ENCODE results near the gene RNF169. TPM values are rescaled to one million over a fixed set of nuclear protein-coding genes. Genes with fewer than 3 reads are reported as not detected.

The RNF169 gene
- total and polyA plus RNA-seq, 2 of the 8 experiments (the other 6 are each of a cell fraction or from before 2014, with no cell fraction given) = 3.6 to 12.5 TPM

GRCh38 chr11:74703211-74703610, 45.4 kb upstream of the RNF169 start:
- FAIRE-seq (no peak), DNase-seq (ENCODE audit: low read depth in 1 of 2, low spot score in 2 of 2) (no peak)
- Histone ChIP-seq H3K4me3 (ENCODE audit: extremely low read depth in 1 of 4, insufficient read depth in 2 of 4, low read depth in 3 of 4, low read length in 4 of 4) (no peak overlapping the region), H3K4ac (replicated peaks; ENCODE audit: insufficient read length, low read depth, low read length) (no peak overlapping the region), H2BK20ac (ENCODE audit: low read length) (no peak overlapping the region), H4K5ac (ENCODE audit: insufficient read length, low read depth, low read length) (no peak overlapping the region), H3K14ac (ENCODE audit: insufficient read length) (no peak overlapping the region), H3K27ac (ENCODE audit: low read depth, low read length) (no peak overlapping the region), H2BK5ac (ENCODE audit: low read depth, low read length) (no peak overlapping the region), H2BK15ac (ENCODE audit: low read length) (no peak overlapping the region), H3K36me3 (ENCODE audit: control insufficient read depth in 2 of 4, insufficient read depth in 4 of 4, low read length in 3 of 4) (no peaks in the 10 kb centered on the region), H3K27me3 (replicated peaks in 1 of 4; ENCODE audit: control insufficient read depth in 3 of 4, extremely low read depth in 1 of 4, insufficient read depth in 3 of 4, low read length in 3 of 4) (no peaks in the 10 kb centered on the region), H2AFZ (ENCODE audit: low read length) (no peak overlapping the region), H3K56ac (replicated peaks; ENCODE audit: insufficient read length, low read depth, low read length) (no peak overlapping the region), H3K23me2 (ENCODE audit: low read depth, low read length) (no peaks in the 10 kb centered on the region; the same call in 1 of the 2 replicates), H3K9me3 (ENCODE audit: insufficient read depth in 2 of 2, low read depth in 1 of 2, low read length in 1 of 2) (no peaks in the 10 kb centered on the region), H2BK120ac (replicated peaks; ENCODE audit: low read depth, low read length) (no peak overlapping the region), H4K91ac (replicated peaks; ENCODE audit: insufficient read length, low read length) (no peak overlapping the region), H2AK5ac (ENCODE audit: low read depth, low read length) (no peak overlapping the region), H3K9ac (replicated peaks in 1 of 4; ENCODE audit: extremely low read depth in 1 of 4, low read depth in 3 of 4, low read length in 3 of 4) (no peak overlapping the region), H4K8ac (ENCODE audit: extremely low read depth, insufficient read depth, low read length) (no peak overlapping the region; the same call in 1 of the 2 replicates), H3K23ac (ENCODE audit: insufficient read length) (no peak overlapping the region), H4K20me1 (replicated peaks in 1 of 2; ENCODE audit: control insufficient read depth in 1 of 2, insufficient read depth in 2 of 2, low read length in 2 of 2) (no peaks in the 10 kb centered on the region), H3K4me2 (ENCODE audit: insufficient read depth in 1 of 2, low read depth in 2 of 2, low read length in 2 of 2) (no peak overlapping the region), H3K18ac (ENCODE audit: extremely low read depth, low read length) (no peak overlapping the region), H3K79me1 (ENCODE audit: low read depth, low read length) (no peaks in the 10 kb centered on the region), H3K79me2 (ENCODE audit: control insufficient read depth in 1 of 2, insufficient read depth in 2 of 2, low read length in 2 of 2) (no peaks in the 10 kb centered on the region), H3K4me1 (replicated peaks in 1 of 4; ENCODE audit: control insufficient read depth in 3 of 4, insufficient read depth in 4 of 4, low read length in 3 of 4) (0 out of 7 replicates have a peak, but pooled peaks cover 0 to 3% (median under 1%) of the 10 kb centered on the region in 4 experiments), H2BK12ac (ENCODE audit: low read depth, low read length) (no peak overlapping the region)
- WGBS, 2 experiments (ENCODE audit: extremely low coverage in 1 of 2, insufficient coverage in 1 of 2, insufficient read length in 1 of 2, insufficient replicate concordance in 2 of 2, low coverage in 1 of 2, low lambda C conversion rate in 2 of 2, missing lambda C conversion rate in 1 of 2) = 93% methylated on average over 11 of the region's 13 CpGs; no CpG with 5 or more reads in 1 of the 2 experiments
- TF ChIP-seq HDAC6 (IDR thresholded peaks at IDR 0.05; ENCODE audit: low read depth, low read length) (no peak), SP2 (IDR thresholded peaks at IDR 0.05; ENCODE audit: low read length) (no peak), RAD21 (IDR thresholded peaks at IDR 0.05 in 1 of 2, conservative IDR thresholded peaks at IDR 0.05 in 1 of 2; ENCODE audit: low read depth in 2 of 2, low read length in 2 of 2) (no peak), BCL11A (IDR thresholded peaks at IDR 0.05; ENCODE audit: low read depth in 2 of 2, low read length in 2 of 2) (no peak), TBP (IDR thresholded peaks at IDR 0.05; ENCODE audit: low read depth, low read length) (no peak), ATF2 (IDR thresholded peaks at IDR 0.05; ENCODE audit: low read length) (no peak)
- CTCF ChIA-PET (ENCODE audit: partially characterized antibody) = interaction anchor here (0.9 to 16.5 kb wide), 14 partner anchors 10 to 224 kb away, joined by 3 to 348 read pairs (median 14); partner anchors contain the start of gene RNF169
- POLR2A ChIA-PET (ENCODE audit: partially characterized antibody) = no interaction called here

Measured in H1 (cell line).